HepG2 (cell line): ENCODE results near the gene SGCD. TPM values are rescaled to one million over a fixed set of nuclear protein-coding genes. Genes with fewer than 3 reads are reported as not detected.

ENCODE experiments used
- ATAC-seq: fragments of 200-7000 bp; cut with Tn5 transposase; 3 replicates; pipeline ENCODE4 v1.9.1; 2020; ENCODE audit warnings: mild to moderate bottlenecking, moderate library complexity
- BruUV-seq: library from RNA; stranded (reverse); fragments of 400-500 nt; replicated peaks from 2 replicates; lab custom pipeline; 2021; lab: Mats Ljungman, UMichigan
- CTCF ChIA-PET: fragments of 300-600 bp; formaldehyde crosslinking; extraction: SDS; loops from one replicate; lab custom pipeline; 2021; ENCODE audit warnings: low total read pairs, inconsistent platforms, low intra/inter-chr PET ratio; lab: Yijun Ruan, JAX
- POLR2A ChIA-PET: fragments of 350-600 bp; sonication (Branson Sonifier 250); formaldehyde crosslinking; loops from one replicate; lab custom pipeline; 2020; ENCODE audit warnings: antibody characterized with exemption, inconsistent platforms; lab: Yijun Ruan, JAX
- DNase-seq: peaks from one replicate; pipeline ENCODE4 v3.0.0-alpha.2; 2015; ENCODE audit warnings: low spot score
- FAIRE-seq: peaks from 3 replicates; lab custom pipeline; 2011; peaks lifted over from hg19 to GRCh38; lab: Jason Lieb, UNC
- H2AFZ ChIP-seq: one replicate; pipeline ENCODE4 v1.6.1; 2011; ENCODE audit warnings: low read length, inconsistent platforms
- H3K27ac ChIP-seq: fragments of 300-600 bp; 3 replicates; pipeline ENCODE4 v1.8.0; 2011; ENCODE audit warnings: mixed run types, mild to moderate bottlenecking, mixed read lengths, low read length, inconsistent platforms; ENCODE audit not compliant: insufficient read depth; ENCODE audit errors: extremely low read length
- H3K27me3 ChIP-seq, 2 experiments: fragments of 200-600 bp in 1 of 2; 2 replicates in 1 of 2; 3 replicates in 1 of 2; pipeline versions ENCODE4 v1.6.0 to v1.8.0; 2011; ENCODE audit warnings: low read length in 2 of 2, mild to moderate bottlenecking in 2 of 2, moderate library complexity in 2 of 2, inconsistent platforms in 1 of 2; ENCODE audit not compliant: insufficient read depth in 2 of 2, control insufficient read depth in 1 of 2
- H3K36me3 ChIP-seq, 2 experiments: fragments of 200-600 bp in 1 of 2; replicated peaks in 1 of 2; 2 replicates in 1 of 2; 3 replicates in 1 of 2; pipeline versions ENCODE4 v1.5.1 to v1.8.0; 2011; ENCODE audit warnings: low read length in 2 of 2, inconsistent platforms in 1 of 2; ENCODE audit not compliant: insufficient read depth in 2 of 2, control insufficient read depth in 1 of 2
- H3K4me1 ChIP-seq: 2 replicates; pipeline ENCODE4 v1.5.1; 2012; ENCODE audit warnings: low read length, inconsistent platforms; ENCODE audit not compliant: insufficient read depth
- H3K4me2 ChIP-seq: 2 replicates; pipeline ENCODE4 v1.6.0; 2011; ENCODE audit warnings: low read depth, low read length, inconsistent platforms
- H3K4me3 ChIP-seq, 3 experiments: fragments of 200-600 bp in 1 of 3; sonication (generic), shearing (Covaris generic) in 1 of 3; replicated peaks in 1 of 3; 2 replicates each; pipeline ENCODE4 v1.5.1; 2011 to 2016; ENCODE audit warnings: low read length in 3 of 3, inconsistent platforms in 2 of 3, low read depth in 2 of 3, mild to moderate bottlenecking in 2 of 3, control low read depth in 1 of 3, mixed read lengths in 1 of 3; ENCODE audit not compliant: insufficient read depth in 1 of 3
- H3K79me2 ChIP-seq: one replicate; pipeline ENCODE4 v1.6.1; 2011; ENCODE audit warnings: low read length, inconsistent platforms; ENCODE audit not compliant: insufficient read depth
- H3K9ac ChIP-seq: 2 replicates; pipeline ENCODE4 v1.6.0; 2011; ENCODE audit warnings: mild to moderate bottlenecking, low read depth, low read length, inconsistent platforms; ENCODE audit not compliant: insufficient read depth
- H3K9me3 ChIP-seq: 2 replicates; pipeline ENCODE4 v1.5.1; 2012; ENCODE audit warnings: mild to moderate bottlenecking, low read length
- H4K20me1 ChIP-seq: 2 replicates; pipeline ENCODE4 v1.6.0; 2011; ENCODE audit warnings: inconsistent platforms, mild to moderate bottlenecking, low read length, moderate library complexity; ENCODE audit not compliant: insufficient read depth
- CHD2 ChIP-seq: IDR thresholded peaks from 2 replicates; pipeline ENCODE4 v1.6.1; 2011; ENCODE audit warnings: low read depth, low read length, improper control_type of control experiment
- ERF ChIP-seq: IDR thresholded peaks from 2 replicates; pipeline ENCODE4 v1.6.1; 2018; ENCODE audit warnings: missing biosample characterization, missing genetic modification reagents
- IKZF1 ChIP-seq: fragments of 450-650 bp; IDR thresholded peaks from 2 replicates; pipeline ENCODE4 v1.7.1; 2016
- MATR3 ChIP-seq: sonication (generic); formaldehyde crosslinking; IDR thresholded peaks from 2 replicates; pipeline ENCODE4 v1.4.0; 2020; ENCODE audit warnings: missing genetic modification reagents
- MED8 ChIP-seq: sonication (generic); formaldehyde crosslinking; IDR thresholded peaks from 2 replicates; pipeline ENCODE4 v1.8.1; 2023; ENCODE audit warnings: mild to moderate bottlenecking, missing genetic modification reagents; ENCODE audit not compliant: insufficient replicate concordance
- NFIC ChIP-seq: IDR thresholded peaks from 2 replicates; pipeline ENCODE4 v1.6.1; 2012; ENCODE audit warnings: mild to moderate bottlenecking, low read length, inconsistent platforms
- PAWR ChIP-seq: sonication (generic); formaldehyde crosslinking; IDR thresholded peaks from 2 replicates; pipeline ENCODE4 v1.4.0; 2020; ENCODE audit warnings: missing genetic modification reagents, mild to moderate bottlenecking, borderline replicate concordance
- RAD21 ChIP-seq: fragments of 450-650 bp; formaldehyde crosslinking; IDR thresholded peaks from 2 replicates; pipeline ENCODE4 v1.5.0; 2020; ENCODE audit warnings: mild to moderate bottlenecking
- SSRP1 ChIP-seq: IDR thresholded peaks from 2 replicates; pipeline ENCODE4 v1.6.1; 2016; ENCODE audit warnings: control low read depth
- STAT6 ChIP-seq: sonication (generic); formaldehyde crosslinking; IDR thresholded peaks from 2 replicates; pipeline ENCODE4 v1.4.0; 2020; ENCODE audit warnings: missing genetic modification reagents, mild to moderate bottlenecking, borderline replicate concordance
- TARDBP ChIP-seq: sonication (generic); formaldehyde crosslinking; IDR thresholded peaks from 2 replicates; pipeline ENCODE4 v1.8.0; 2022; ENCODE audit warnings: mild to moderate bottlenecking, missing genetic modification reagents
- TEAD3 ChIP-seq: optimal IDR thresholded peaks from 2 replicates; pipeline ENCODE3; 2016; ENCODE audit warnings: borderline replicate concordance
- YY1 ChIP-seq: IDR thresholded peaks from 2 replicates; pipeline ENCODE4 v1.6.1; 2011; ENCODE audit warnings: low read length, low read depth, moderate library complexity, mild to moderate bottlenecking; ENCODE audit not compliant: insufficient read depth, insufficient replicate concordance
- ZBTB26 ChIP-seq: IDR thresholded peaks from 2 replicates; pipeline ENCODE4 v1.6.1; 2016; ENCODE audit warnings: missing compliant biosample characterization, missing genetic modification reagents, borderline replicate concordance
- ZNF138 ChIP-seq: sonication (generic); formaldehyde crosslinking; IDR thresholded peaks from 2 replicates; pipeline ENCODE4 v1.5.0; 2020; ENCODE audit warnings: mild to moderate bottlenecking, low read depth, missing genetic modification reagents
- ZNF263 ChIP-seq: sonication (generic); formaldehyde crosslinking; IDR thresholded peaks from 2 replicates; pipeline ENCODE4 v1.4.0; 2020; ENCODE audit warnings: missing genetic modification reagents
- ZNF326 ChIP-seq: sonication (generic); formaldehyde crosslinking; IDR thresholded peaks from 2 replicates; pipeline ENCODE4 v1.4.0; 2020; ENCODE audit warnings: missing genetic modification reagents, borderline replicate concordance
- ZNF446 ChIP-seq: sonication (generic); formaldehyde crosslinking; IDR thresholded peaks from 2 replicates; pipeline ENCODE4 v1.5.0; 2020; ENCODE audit warnings: mild to moderate bottlenecking, missing genetic modification reagents
- ZNF589 ChIP-seq: sonication (generic); formaldehyde crosslinking; conservative IDR thresholded peaks from 2 replicates; pipeline ENCODE4 v1.8.0; 2022; ENCODE audit warnings: mild to moderate bottlenecking, moderate library complexity, missing genetic modification reagents
- ZNF800 ChIP-seq: sonication (generic); formaldehyde crosslinking; IDR thresholded peaks from 2 replicates; pipeline ENCODE4 v1.4.0; 2020; ENCODE audit warnings: missing genetic modification reagents
- whole genome bisulfite sequencing: methylation state at CpG from one replicate; pipeline ENCODE4 v1.1.6; 2017; ENCODE audit warnings: low lambda C conversion rate; 5-methylcytosine and 5-hydroxymethylcytosine counted together
- in situ Hi-C: cut with HindIII; loops from 2 replicates; pipeline ENCODE4 v1.10.0; 2017; ENCODE audit warnings: low pct_unique_long_range_greater_than_20kb; ENCODE audit not compliant: extremely low pct_ligation_motif_present
- intact Hi-C: fragments of 100-400 bp; cut with micrococcal nuclease; formaldehyde crosslinking; loops from one replicate; pipeline ENCODE4 v1.10.0; 2022; ENCODE audit not compliant: unreplicated experiment
- polyA plus RNA-seq, 8 experiments: library from polyadenylated mRNA; depleted of rRNA in 3 of 8; stranded (reverse) in 7 of 8; unstranded in 1 of 8; fragments of >200 nt; fragmentation: Illumina TruSeq in 4 of 8; extraction: Trizol in 4 of 8; gene quantifications; 2 replicates each; pipeline versions ENCODE4 v1.2.1 to v1.2.3, GENCODE V29; 2011 to 2016; ENCODE audit warnings: low read depth in 4 of 8, missing spikeins in 1 of 8, mixed read lengths in 1 of 8; ENCODE audit not compliant: insufficient read depth in 1 of 8
- total RNA-seq, 5 experiments: library from RNA; depleted of rRNA; stranded (reverse); fragments of >200 nt; fragmentation: Illumina TruSeq; extraction: Trizol; gene quantifications; 2 replicates each; pipeline ENCODE4 v1.2.3, GENCODE V29; 2016; ENCODE audit warnings: low read depth in 1 of 5

The SGCD gene
- total and polyA plus RNA-seq, 2 of the 13 experiments (the other 11 are each of a cell fraction or from before 2014, with no cell fraction given): not detected

GRCh38 chr5:156698323-156698722, 371.4 kb downstream of the SGCD start:
- DNase-seq (no peak), FAIRE-seq (no peak), ATAC-seq (no peak)
- 47% methylated on average over 3 of the region's 3 CpGs for WGBS
- peaks cover 18% of the 10 kb centered on the region for H3K4me1 ChIP-seq
- no peaks in the 10 kb centered on the region for H3K79me2 ChIP-seq
- POLR2A ChIA-PET: no interaction called here
- BruUV-seq: no TSS peak
- no peaks in the 10 kb centered on the region for H4K20me1 ChIP-seq
- no peak overlapping the region for H3K27ac ChIP-seq
- in situ Hi-C loops: loop anchor here (25.0 kb wide), 1 partner anchor 439 kb away; the partner anchor contains the start of gene MED7
- no peaks in the 10 kb centered on the region for H3K27me3 ChIP-seq
- H3K9ac ChIP-seq: no peak overlapping the region
- H3K4me3 ChIP-seq: no peak overlapping the region
- H3K9me3 ChIP-seq: no peaks in the 10 kb centered on the region
- no peak overlapping the region for H3K4me2 ChIP-seq
- H2AFZ ChIP-seq: no peak overlapping the region
- no peaks in the 10 kb centered on the region for H3K36me3 ChIP-seq
- TF ChIP-seq ZNF446 (no peak), ZNF800 (no peak), CHD2 (no peak), PAWR (CRISPR knock-in tag) (no peak), YY1 (no peak), ZBTB26 (no peak), MATR3 (CRISPR knock-in tag) (no peak), NFIC (no peak), ZNF326 (CRISPR knock-in tag) (no peak), SSRP1 (CRISPR knock-in tag) (no peak), TEAD3 (CRISPR knock-in tag) (no peak), STAT6 (CRISPR knock-in tag) (no peak), ZNF138 (CRISPR knock-in tag) (no peak), TARDBP (CRISPR knock-in tag) (no peak), RAD21 (CRISPR knock-in tag) (no peak), MED8 (CRISPR knock-in tag) (no peak), IKZF1 (no peak), ERF (no peak), ZNF263 (no peak), ZNF589 (CRISPR knock-in tag) (no peak)
- TF ChIP-seq, all 625 proteins: peak for 0
- intact Hi-C loops: loop anchor here (10.0 kb wide), 1 partner anchor 436 kb away; no protein-coding TSS in a partner anchor
- CTCF ChIA-PET: no interaction called here
